Fibroblast of pulmonary artery (primary cell): ENCODE measurements around the gene LHFPL3.

Experiments used
- DNase-seq: peaks from one replicate; pipeline ENCODE4 v3.0.0-alpha.2; 2010; ENCODE audit warnings: low read depth
- H3K4me3 ChIP-seq: replicated peaks from 2 replicates; pipeline ENCODE4 v1.5.1; 2011; ENCODE audit warnings: low read depth, mild to moderate bottlenecking, control low read depth, low read length, moderate library complexity
- TF ChIP-seq, protein P1 (sequence below): IDR thresholded peaks from 2 replicates; pipeline ENCODE4 v1.5.1; 2011; ENCODE audit warnings: mild to moderate bottlenecking, control low read depth, low read length, inconsistent platforms; ENCODE audit errors: missing control alignments

LHFPL3 gene

DNA sequence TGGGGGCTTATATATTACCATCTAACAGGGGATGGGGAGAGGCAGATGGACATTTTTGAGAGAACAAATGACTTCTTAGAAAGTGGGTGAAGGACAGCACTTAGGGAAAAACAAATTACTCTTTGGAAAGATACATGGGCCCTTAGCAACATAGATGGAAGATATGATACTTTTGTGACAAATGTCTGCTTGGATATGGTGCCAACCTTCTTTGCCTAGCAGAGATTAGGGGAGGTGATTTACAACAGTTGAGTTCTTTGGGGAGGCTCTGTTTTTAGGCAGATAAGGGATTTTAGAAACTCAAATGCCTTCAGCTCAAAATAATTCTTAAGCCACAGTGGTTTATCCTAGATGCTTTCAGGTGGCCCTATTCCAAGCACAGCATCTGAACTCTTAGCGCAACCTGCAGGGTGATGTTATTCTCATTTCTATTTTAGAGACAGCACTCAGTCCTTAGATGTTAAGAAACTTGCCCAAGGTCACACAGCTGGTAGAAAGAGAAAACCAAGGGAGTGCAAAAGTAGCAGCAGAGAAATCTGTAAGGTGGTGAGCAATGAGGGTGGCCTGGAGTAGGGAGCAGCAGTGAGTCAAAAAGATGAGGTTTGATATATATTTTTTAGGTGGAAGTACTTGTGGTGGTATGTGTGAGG lies 610.5 kb downstream of the LHFPL3 start:
- no peak for DNase-seq
- TF ChIP-seq, protein P1, sequence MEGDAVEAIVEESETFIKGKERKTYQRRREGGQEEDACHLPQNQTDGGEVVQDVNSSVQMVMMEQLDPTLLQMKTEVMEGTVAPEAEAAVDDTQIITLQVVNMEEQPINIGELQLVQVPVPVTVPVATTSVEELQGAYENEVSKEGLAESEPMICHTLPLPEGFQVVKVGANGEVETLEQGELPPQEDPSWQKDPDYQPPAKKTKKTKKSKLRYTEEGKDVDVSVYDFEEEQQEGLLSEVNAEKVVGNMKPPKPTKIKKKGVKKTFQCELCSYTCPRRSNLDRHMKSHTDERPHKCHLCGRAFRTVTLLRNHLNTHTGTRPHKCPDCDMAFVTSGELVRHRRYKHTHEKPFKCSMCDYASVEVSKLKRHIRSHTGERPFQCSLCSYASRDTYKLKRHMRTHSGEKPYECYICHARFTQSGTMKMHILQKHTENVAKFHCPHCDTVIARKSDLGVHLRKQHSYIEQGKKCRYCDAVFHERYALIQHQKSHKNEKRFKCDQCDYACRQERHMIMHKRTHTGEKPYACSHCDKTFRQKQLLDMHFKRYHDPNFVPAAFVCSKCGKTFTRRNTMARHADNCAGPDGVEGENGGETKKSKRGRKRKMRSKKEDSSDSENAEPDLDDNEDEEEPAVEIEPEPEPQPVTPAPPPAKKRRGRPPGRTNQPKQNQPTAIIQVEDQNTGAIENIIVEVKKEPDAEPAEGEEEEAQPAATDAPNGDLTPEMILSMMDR, result peak; percentile 1
- no peak overlapping the region for H3K4me3 ChIP-seq

DNA sequence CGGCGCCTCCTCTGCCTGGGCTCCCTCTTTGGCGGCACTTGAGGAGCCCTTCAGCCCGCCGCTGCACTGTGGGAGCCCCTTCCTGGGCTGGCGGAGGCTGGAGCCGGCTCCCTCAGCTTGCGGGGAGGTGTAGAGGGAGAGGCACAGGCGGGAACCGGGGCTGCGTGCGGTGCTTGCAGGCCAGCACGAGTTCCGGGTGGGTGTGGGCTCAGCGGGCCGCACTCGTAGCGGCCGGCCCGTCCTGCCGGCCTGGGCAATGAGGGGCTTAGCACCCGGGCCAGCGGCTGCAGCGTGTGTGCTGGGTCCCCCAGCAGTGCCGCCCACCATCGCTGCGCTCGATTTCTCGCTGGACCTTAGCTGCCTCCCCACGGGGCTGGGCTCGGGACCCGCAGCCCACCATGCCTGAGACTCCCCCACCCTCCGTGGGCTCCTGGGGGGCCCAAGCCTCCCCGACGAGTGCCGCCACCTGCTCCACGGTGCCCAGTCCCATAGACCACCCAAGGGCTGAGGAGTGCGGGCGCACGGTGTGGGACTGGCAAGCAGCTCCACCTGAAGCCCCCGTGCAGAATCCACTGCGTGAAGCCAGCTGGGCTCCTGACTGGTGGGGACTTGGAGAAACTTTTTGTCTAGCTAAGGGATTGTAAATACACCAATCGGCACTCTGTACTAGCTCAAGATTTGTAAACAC lies 611.8 kb downstream of the LHFPL3 start:
- TF ChIP-seq, protein P1, result no peak
- no peak for DNase-seq
- H3K4me3 ChIP-seq, result no peak overlapping the region

DNA sequence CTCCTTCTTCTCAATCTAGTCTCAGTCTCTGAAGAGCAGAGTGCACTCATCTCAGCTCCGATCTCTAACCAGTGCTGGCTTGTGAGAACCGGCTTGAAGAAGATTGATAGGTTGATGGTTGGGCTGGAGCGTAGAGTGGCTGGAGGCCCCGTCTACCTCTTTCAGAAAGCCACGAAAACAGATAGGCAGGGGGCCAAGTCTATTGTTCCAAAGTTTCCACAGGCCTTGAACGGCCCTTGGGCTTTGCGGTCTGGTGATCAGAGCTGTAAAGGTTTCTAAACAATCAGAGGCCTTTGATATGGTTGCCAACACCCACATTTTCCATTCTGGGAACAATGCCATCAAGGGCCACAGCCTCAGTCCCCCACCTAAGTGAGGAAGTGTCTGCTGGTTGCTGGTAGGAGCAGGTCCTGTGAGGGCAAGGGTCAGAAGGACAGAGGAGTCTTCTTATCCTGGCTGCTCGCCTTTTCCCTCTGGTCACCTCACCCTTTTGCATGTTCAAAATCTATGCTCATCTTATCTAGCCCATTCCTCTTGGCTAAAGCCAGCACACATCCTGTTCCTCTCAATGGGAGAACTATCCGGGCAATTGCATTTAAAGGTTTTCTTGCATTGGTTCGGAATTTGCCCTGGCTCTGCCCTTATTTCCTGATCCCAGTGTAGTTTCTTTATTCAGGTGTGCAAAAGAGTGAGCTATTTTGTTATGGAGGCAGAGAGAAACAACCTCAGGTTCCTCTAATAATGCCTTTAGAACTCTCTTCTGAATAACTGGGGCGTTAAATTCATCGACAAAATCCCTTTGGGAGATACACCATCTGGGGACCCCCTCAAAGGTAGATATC lies 615.3 kb downstream of the LHFPL3 start:
- TF ChIP-seq, protein P1, result no peak
- peak; percentile 94 for DNase-seq
- no peak overlapping the region for H3K4me3 ChIP-seq

DNA sequence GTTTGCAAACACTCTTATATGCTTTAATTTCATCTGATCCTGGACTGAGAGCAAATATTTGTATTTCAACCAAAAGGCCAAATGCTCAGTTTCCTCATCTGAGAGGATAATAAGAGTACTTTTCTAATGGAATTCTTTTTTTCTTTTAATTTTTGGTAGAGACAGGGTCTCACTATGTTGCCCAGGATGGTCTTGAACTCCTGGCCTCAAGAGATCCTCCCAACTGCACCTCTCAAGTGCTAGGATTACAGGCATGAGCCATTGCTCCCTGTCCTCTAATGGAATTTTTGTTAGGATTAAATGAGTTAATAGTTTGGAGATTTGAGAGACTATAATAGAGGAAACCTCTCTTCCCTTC lies 617.2 kb downstream of the LHFPL3 start:
- TF ChIP-seq, protein P1, result no peak
- DNase-seq, result no peak
- no peak overlapping the region for H3K4me3 ChIP-seq

DNA sequence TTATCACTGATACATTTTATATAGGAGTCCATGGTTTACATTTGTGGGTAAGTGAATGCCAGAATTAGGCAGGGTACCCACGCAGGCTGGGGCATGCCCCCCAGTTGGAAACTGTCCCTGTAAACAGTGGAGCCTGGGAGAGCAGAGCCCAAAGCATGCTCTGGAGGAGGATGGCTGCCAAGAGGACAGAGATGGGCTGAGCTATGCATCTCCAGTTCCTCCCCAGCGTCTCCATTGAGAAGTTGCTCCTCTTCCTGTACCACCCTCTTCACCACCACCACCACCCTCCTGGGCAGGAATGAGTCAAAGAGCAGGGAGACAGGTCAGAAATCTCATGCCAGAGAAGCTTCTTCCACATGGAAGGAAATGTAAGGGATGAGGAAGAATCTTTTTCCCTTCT lies 617.9 kb downstream of the LHFPL3 start:
- no peak for DNase-seq
- TF ChIP-seq, protein P1, result no peak

DNA sequence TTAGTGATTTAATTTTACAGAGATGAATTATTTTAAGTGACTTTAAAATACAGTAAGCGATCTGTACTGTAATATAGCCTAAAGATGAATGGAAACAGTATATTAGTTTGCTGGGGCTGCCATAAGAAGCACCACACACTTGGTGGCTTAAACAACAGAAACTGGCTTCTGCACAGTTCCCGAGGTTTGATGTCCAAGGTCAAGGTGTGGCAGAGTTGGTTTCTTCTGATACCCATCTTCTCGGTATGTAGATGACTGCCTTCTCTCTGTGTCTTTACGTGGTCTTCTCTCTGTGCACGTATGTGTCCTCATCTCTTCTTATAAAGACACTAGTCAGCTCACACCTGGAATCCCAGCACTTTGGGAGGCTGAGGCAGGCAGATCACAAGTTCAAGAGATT lies 621.6 kb downstream of the LHFPL3 start:
- TF ChIP-seq, protein P1, result no peak
- no peak for DNase-seq
- no peak overlapping the region for H3K4me3 ChIP-seq

More for the DNA sequence above, 617.9 kb downstream of the LHFPL3 start:
- H3K4me3 ChIP-seq, result no peak overlapping the region
